Activated CD8-positive, alpha-beta T cell treated with anti-CD3 and anti-CD28 coated beads for 36 hours (primary cell): Measurements from ENCODE around the gene PHPT1. TPM values are rescaled to one million over a fixed set of nuclear protein-coding genes. Genes with fewer than 3 reads are reported as not detected.

ENCODE experiments used
- ATAC-seq: fragments of 200-7000 bp; cut with Tn5 transposase; one replicate; pipeline ENCODE4 v1.10.0; 2021; ENCODE audit warnings: mild to moderate bottlenecking, moderate library complexity
- CTCF ChIA-PET: fragments of 350-600 bp; sonication (Branson Sonifier 250); formaldehyde crosslinking; loops from one replicate; lab custom pipeline; 2021; ENCODE audit warnings: antibody characterized with exemption; lab: Charles Lee
- POLR2A ChIA-PET: fragments of 350-600 bp; sonication (Branson Sonifier 250); formaldehyde crosslinking; loops from one replicate; lab custom pipeline; 2021; ENCODE audit warnings: antibody characterized with exemption; lab: Charles Lee
- DNase-seq: peaks from one replicate; pipeline ENCODE4 v3.0.0-alpha.2; 2020
- H3K27ac Mint-ChIP-seq: one replicate; pipeline ENCODE4 v1.8.0; 2021; ENCODE audit warnings: mild to moderate bottlenecking, mixed read lengths
- H3K27me3 Mint-ChIP-seq: one replicate; pipeline ENCODE4 v1.8.0; 2021; ENCODE audit warnings: mixed read lengths
- H3K36me3 Mint-ChIP-seq: one replicate; pipeline ENCODE4 v1.8.0; 2021; ENCODE audit warnings: low read depth, mixed read lengths
- H3K4me1 Mint-ChIP-seq: one replicate; pipeline ENCODE4 v1.8.0; 2021; ENCODE audit warnings: low read depth, mixed read lengths
- H3K4me3 Mint-ChIP-seq: one replicate; pipeline ENCODE4 v1.8.0; 2021; ENCODE audit warnings: mild to moderate bottlenecking, moderate library complexity, mixed read lengths
- H3K9me3 Mint-ChIP-seq: one replicate; pipeline ENCODE4 v1.8.0; 2021; ENCODE audit warnings: mixed read lengths
- CTCF ChIP-seq: fragments of 200-600 bp; IDR thresholded peaks from one replicate; pipeline ENCODE4 v1.8.0; 2022; ENCODE audit warnings: antibody characterized with exemption, mild to moderate bottlenecking
- intact Hi-C: fragments of 100-400 bp; cut with micrococcal nuclease; formaldehyde crosslinking; loops from one replicate; pipeline ENCODE4 v1.10.0; 2022
- total RNA-seq, 2 experiments: library from RNA; stranded (reverse); gene quantifications; one replicate each; pipeline ENCODE4 v1.2.3, GENCODE V29; 2021

The PHPT1 gene
- total RNA-seq, 2 experiments from 2014 or later: 123 to 124 TPM

GRCh38 chr9:136803551-136804508, 45.4 kb upstream of the PHPT1 start:
- Mint-ChIP-seq H3K36me3 (no peaks in the 10 kb centered on the region), H3K27me3 (peaks cover 6% of the 10 kb centered on the region), H3K4me1 (peaks cover 22% of the 10 kb centered on the region), H3K9me3 (no peaks in the 10 kb centered on the region), H3K27ac (no peak overlapping the region), H3K4me3 (no peak overlapping the region)
- CTCF ChIA-PET: interaction anchor here (1.3 kb wide), 1 partner anchor 39 kb away, joined by 3 read pairs; no protein-coding TSS in a partner anchor
- intact Hi-C loops: loop anchor here (10.0 kb wide), 1 partner anchor 59 kb away; the partner anchor contains the start of genes LCN10 and LCN6
- DNase-seq (no peak), ATAC-seq (no peak)
- no peak for TF ChIP-seq CTCF
- POLR2A ChIA-PET: interaction anchor here (0.8 to 1.4 kb wide), 2 partner anchors 11 to 131 kb away, joined by 3 to 4 read pairs; no protein-coding TSS in a partner anchor

DNA sequence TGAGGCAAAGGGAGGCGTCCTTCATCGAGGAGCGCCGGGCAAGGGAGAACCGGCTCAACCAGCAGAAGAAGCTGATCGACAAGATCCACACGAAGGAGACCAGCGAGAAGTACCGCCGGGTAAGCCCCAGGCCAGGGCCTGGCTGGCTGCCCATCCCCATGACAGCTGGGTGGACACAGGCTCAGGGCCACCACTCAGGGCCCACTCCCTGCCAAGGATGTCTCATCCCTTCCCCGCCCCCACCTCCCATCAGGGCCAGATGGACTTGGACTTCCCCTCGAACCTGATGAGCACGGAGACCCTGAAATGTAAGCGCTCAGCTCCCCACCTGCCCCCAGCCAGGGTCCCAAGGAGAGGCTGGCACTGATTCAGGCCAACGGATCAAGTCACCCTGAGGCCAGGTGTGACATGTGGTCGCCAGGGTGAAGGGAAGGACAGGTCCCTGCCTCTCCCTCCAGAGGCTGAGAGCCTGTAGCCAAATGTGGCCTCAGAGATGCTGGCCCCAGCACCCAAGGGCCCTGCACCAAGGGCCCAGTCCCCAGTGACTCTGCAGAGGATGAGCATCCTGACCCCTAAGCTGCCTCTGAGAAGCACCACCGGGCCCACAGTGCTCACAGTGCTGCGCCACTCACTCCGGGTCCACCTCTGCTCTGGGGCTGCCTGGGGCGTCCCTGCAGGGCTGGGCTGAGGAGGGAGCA, 44.6 kb upstream of the PHPT1 start:
- Mint-ChIP-seq H3K9me3 (no peaks in the 10 kb centered on the region), H3K36me3 (peaks cover 6% of the 10 kb centered on the region), H3K27ac (no peak overlapping the region), H3K4me1 (peaks cover 28% of the 10 kb centered on the region), H3K27me3 (peaks cover 6% of the 10 kb centered on the region), H3K4me3 (no peak overlapping the region)
- intact Hi-C loops: loop anchor here (10.0 kb wide), 1 partner anchor 60 kb away; the partner anchor contains the start of genes LCN10 and LCN6
- ATAC-seq: no peak
- POLR2A ChIA-PET: interaction anchor here (0.8 to 1.6 kb wide), 2 partner anchors 11 to 12 kb away, joined by 4 read pairs; no protein-coding TSS in a partner anchor
- CTCF ChIA-PET: interaction anchor here (1.3 kb wide), 1 partner anchor 38 kb away, joined by 3 read pairs; no protein-coding TSS in a partner anchor
- TF ChIP-seq CTCF: no peak
- DNase-seq: no peak

DNA sequence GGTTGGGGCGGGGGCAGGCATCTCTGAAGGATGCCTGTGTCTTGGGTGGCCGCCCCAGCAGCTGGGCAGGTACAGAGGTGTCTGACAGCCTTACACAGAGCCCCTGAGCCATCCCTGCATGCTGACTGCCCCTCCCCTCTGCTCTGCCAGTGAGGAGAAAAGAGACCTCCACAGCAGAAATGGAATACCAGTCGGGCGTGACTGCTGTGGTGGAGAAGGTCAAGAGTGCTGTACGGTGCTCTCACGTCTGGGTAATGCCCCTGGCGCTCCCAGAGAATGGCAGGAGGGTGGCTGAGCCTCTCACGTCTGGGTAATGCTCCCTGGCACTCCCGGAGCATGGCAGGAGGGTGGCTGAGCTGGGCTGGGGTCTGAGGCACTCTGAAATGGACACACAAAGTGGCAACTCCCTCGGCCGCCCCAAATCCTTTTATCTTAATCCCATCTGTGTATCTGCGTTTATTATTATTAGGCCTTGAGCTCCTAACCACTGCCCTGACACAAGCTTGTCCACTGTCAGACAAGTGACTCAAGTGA, 43.9 kb upstream of the PHPT1 start:
- no peak for TF ChIP-seq CTCF
- ChIA-PET CTCF (interaction anchor here (1.3 to 2.5 kb wide), 3 partner anchors 13 to 229 kb away, joined by 3 to 9 read pairs (median 6); no protein-coding TSS in a partner anchor), POLR2A (interaction anchor here (1.6 to 2.7 kb wide), 2 partner anchors 10 to 12 kb away, joined by 4 to 10 read pairs; no protein-coding TSS in a partner anchor)
- Mint-ChIP-seq H3K4me1 (peaks cover 31% of the 10 kb centered on the region), H3K27ac (no peak overlapping the region), H3K9me3 (no peaks in the 10 kb centered on the region), H3K4me3 (no peak overlapping the region), H3K36me3 (peaks cover 12% of the 10 kb centered on the region), H3K27me3 (peaks cover 5% of the 10 kb centered on the region)
- intact Hi-C loops: loop anchor here (10.0 kb wide), 1 partner anchor 60 kb away; the partner anchor contains the start of genes LCN10 and LCN6
- no peak for ATAC-seq
- DNase-seq: no peak

DNA sequence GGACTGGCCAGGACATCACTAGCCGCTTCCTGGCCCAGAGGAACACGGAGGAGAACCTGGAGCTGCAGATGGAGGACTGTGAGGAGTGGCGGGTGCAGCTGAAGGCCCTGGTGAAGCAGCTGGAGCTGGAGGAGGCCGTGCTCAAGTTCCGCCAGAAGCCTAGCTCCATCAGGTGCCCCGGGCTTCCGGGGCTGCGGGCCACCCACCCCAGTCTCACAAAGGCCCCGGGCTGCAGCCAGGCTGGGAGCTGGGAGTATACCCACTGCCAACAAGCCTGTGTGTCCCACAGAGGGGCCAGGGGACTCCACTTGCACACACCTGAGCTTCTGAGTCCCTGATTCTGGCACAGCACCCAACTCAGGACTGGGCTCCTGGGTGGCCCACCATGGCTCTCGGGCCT, 43.1 kb upstream of the PHPT1 start:
- peaks cover 2% of the 10 kb centered on the region for H3K27me3 Mint-ChIP-seq

More for the DNA sequence above, 43.1 kb upstream of the PHPT1 start:
- no peaks in the 10 kb centered on the region for H3K9me3 Mint-ChIP-seq
- POLR2A ChIA-PET: interaction anchor here (1.0 to 2.7 kb wide), 3 partner anchors 10 to 229 kb away, joined by 3 to 10 read pairs (median 4); no protein-coding TSS in a partner anchor
- peaks cover 15% of the 10 kb centered on the region for H3K36me3 Mint-ChIP-seq
- H3K27ac Mint-ChIP-seq: no peak overlapping the region
- H3K4me3 Mint-ChIP-seq: peak overlapping the region; percentile 89
- ATAC-seq (no peak), DNase-seq (no peak)
- intact Hi-C loops: loop anchor here (10.0 kb wide), 1 partner anchor 61 kb away; the partner anchor contains the start of genes LCN10 and LCN6
- TF ChIP-seq CTCF: no peak
- CTCF ChIA-PET: interaction anchor here (0.8 to 2.5 kb wide), 5 partner anchors 10 to 228 kb away, joined by 3 to 9 read pairs (median 3); partner anchors contain the start of gene AJM1
- H3K4me1 Mint-ChIP-seq: peaks cover 28% of the 10 kb centered on the region
